HepG2 (cell line): ENCODE results near the gene NAIF1. TPM values are rescaled to one million over a fixed set of nuclear protein-coding genes. Genes with fewer than 3 reads are reported as not detected.

Experiments
- FOXK2 ChIP-seq: fragments of 450-650 bp; IDR thresholded peaks from 2 replicates; pipeline ENCODE4 v1.6.1; 2016
- KLF11 ChIP-seq: IDR thresholded peaks from 2 replicates; pipeline ENCODE4 v1.6.1; 2016; ENCODE audit warnings: missing compliant biosample characterization
- MYNN ChIP-seq: sonication (generic); formaldehyde crosslinking; IDR thresholded peaks from 2 replicates; pipeline ENCODE4 v1.4.0; 2020; ENCODE audit warnings: mild to moderate bottlenecking, low read depth, missing genetic modification reagents
- NFATC3 ChIP-seq: sonication (generic); formaldehyde crosslinking; IDR thresholded peaks from 2 replicates; pipeline ENCODE4 v1.5.1; 2020; ENCODE audit warnings: mild to moderate bottlenecking, missing genetic modification reagents
- POGK ChIP-seq: sonication (generic); formaldehyde crosslinking; conservative IDR thresholded peaks from 2 replicates; pipeline ENCODE4 v1.8.0; 2022; ENCODE audit warnings: mild to moderate bottlenecking, moderate library complexity, missing genetic modification reagents
- RXRB ChIP-seq: IDR thresholded peaks from 2 replicates; pipeline ENCODE4 v1.6.1; 2016; ENCODE audit warnings: borderline replicate concordance, missing genetic modification reagents, missing compliant biosample characterization
- STAT6 ChIP-seq: sonication (generic); formaldehyde crosslinking; IDR thresholded peaks from 2 replicates; pipeline ENCODE4 v1.4.0; 2020; ENCODE audit warnings: missing genetic modification reagents, mild to moderate bottlenecking, borderline replicate concordance
- TARDBP ChIP-seq: sonication (generic); formaldehyde crosslinking; IDR thresholded peaks from 2 replicates; pipeline ENCODE4 v1.8.0; 2022; ENCODE audit warnings: mild to moderate bottlenecking, missing genetic modification reagents
- TBP ChIP-seq: sonication (generic); formaldehyde crosslinking; IDR thresholded peaks from 2 replicates; pipeline ENCODE4 v1.5.0; 2020; ENCODE audit warnings: missing genetic modification reagents
- THAP11 ChIP-seq: IDR thresholded peaks from 2 replicates; pipeline ENCODE4 v1.6.1; 2016; ENCODE audit warnings: missing biosample characterization, missing genetic modification reagents
- WIZ ChIP-seq: sonication (generic); formaldehyde crosslinking; IDR thresholded peaks from 2 replicates; pipeline ENCODE4 v1.5.1; 2020; ENCODE audit warnings: mild to moderate bottlenecking, missing genetic modification reagents
- ZFP36 ChIP-seq: fragments of 150-350 bp; IDR thresholded peaks from 2 replicates; pipeline ENCODE4 v1.6.1; 2018; ENCODE audit warnings: borderline replicate concordance, low read length, low read depth; ENCODE audit not compliant: partially characterized antibody
- ZNF18 ChIP-seq: sonication (generic); formaldehyde crosslinking; IDR thresholded peaks from 2 replicates; pipeline ENCODE4 v1.8.0; 2022; ENCODE audit warnings: mild to moderate bottlenecking, missing genetic modification reagents; ENCODE audit not compliant: insufficient replicate concordance
- ZNF331 ChIP-seq: sonication (generic); formaldehyde crosslinking; IDR thresholded peaks from 2 replicates; pipeline ENCODE4 v1.4.0; 2020; ENCODE audit warnings: missing genetic modification reagents
- ZNF354B ChIP-seq: sonication (generic); formaldehyde crosslinking; IDR thresholded peaks from 2 replicates; pipeline ENCODE4 v1.8.0; 2022; ENCODE audit warnings: mild to moderate bottlenecking, missing genetic modification reagents
- ZNF646 ChIP-seq: sonication (generic); formaldehyde crosslinking; IDR thresholded peaks from 2 replicates; pipeline ENCODE4 v1.9.0; 2021; ENCODE audit warnings: mild to moderate bottlenecking, missing genetic modification reagents
- polyA plus RNA-seq, 8 experiments: library from polyadenylated mRNA; depleted of rRNA in 3 of 8; stranded (reverse) in 7 of 8; unstranded in 1 of 8; fragments of >200 nt; fragmentation: Illumina TruSeq in 4 of 8; extraction: Trizol in 4 of 8; gene quantifications; 2 replicates each; pipeline versions ENCODE4 v1.2.1 to v1.2.3, GENCODE V29; 2011 to 2016; ENCODE audit warnings: low read depth in 4 of 8, missing spikeins in 1 of 8, mixed read lengths in 1 of 8; ENCODE audit not compliant: insufficient read depth in 1 of 8
- total RNA-seq, 5 experiments: library from RNA; depleted of rRNA; stranded (reverse); fragments of >200 nt; fragmentation: Illumina TruSeq; extraction: Trizol; gene quantifications; 2 replicates each; pipeline ENCODE4 v1.2.3, GENCODE V29; 2016; ENCODE audit warnings: low read depth in 1 of 5

The NAIF1 gene
- total and polyA plus RNA-seq, 2 of the 13 experiments (the other 11 are each of a cell fraction or from before 2014, with no cell fraction given), result 6.0 to 6.9 TPM

- no peak for TF ChIP-seq STAT6 (CRISPR knock-in tag)
- no peak for TF ChIP-seq WIZ (CRISPR knock-in tag)
- TF ChIP-seq ZNF354B, result no peak
- no peak for TF ChIP-seq ZNF646 (CRISPR knock-in tag)
- no peak for TF ChIP-seq ZFP36
- no peak for TF ChIP-seq TARDBP
- TF ChIP-seq FOXK2, result no peak
- TF ChIP-seq RXRB (CRISPR knock-in tag), result no peak
- 0 out of 2 replicates have a peak, but pooled peaks have one; percentile 18 for TF ChIP-seq ZNF331 (CRISPR knock-in tag)
- no peak for TF ChIP-seq POGK (CRISPR knock-in tag)
- TF ChIP-seq THAP11, result no peak
- no peak for TF ChIP-seq KLF11 (CRISPR knock-in tag)
- no peak for TF ChIP-seq TBP (CRISPR knock-in tag)
- no peak for TF ChIP-seq NFATC3 (CRISPR knock-in tag)
- TF ChIP-seq MYNN (CRISPR knock-in tag), result no peak
- no peak for TF ChIP-seq ZNF18 (CRISPR knock-in tag)
Measured at GRCh38 chr9:128056887-128057723, 10.0 kb downstream of the NAIF1 start (continued).
